ENCODE measurements around the gene TUBGCP2.

The TUBGCP2 gene

DNA sequence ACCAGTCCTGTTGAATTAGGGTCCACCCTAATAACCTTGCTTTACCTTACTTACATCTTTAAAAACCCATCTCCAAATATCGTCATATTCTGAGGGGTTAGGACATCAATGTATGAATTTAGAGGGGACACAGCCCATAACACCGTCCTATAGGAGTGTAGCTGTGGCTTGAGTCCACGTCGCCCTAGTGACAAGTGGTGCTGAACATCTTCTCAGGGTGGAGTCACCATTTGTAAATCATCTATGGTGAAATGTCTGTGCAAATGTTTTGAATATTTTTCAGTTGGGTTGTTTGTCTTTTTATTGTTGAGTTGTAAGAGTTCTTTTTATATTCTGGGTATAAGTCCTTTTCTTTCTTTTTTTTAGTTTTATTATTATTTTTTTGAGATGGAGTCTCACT, 33.3 kb upstream of the TUBGCP2 start:
- DNase-seq (ENCODE audit: low read depth in 2 of 2): no peak

DNA sequence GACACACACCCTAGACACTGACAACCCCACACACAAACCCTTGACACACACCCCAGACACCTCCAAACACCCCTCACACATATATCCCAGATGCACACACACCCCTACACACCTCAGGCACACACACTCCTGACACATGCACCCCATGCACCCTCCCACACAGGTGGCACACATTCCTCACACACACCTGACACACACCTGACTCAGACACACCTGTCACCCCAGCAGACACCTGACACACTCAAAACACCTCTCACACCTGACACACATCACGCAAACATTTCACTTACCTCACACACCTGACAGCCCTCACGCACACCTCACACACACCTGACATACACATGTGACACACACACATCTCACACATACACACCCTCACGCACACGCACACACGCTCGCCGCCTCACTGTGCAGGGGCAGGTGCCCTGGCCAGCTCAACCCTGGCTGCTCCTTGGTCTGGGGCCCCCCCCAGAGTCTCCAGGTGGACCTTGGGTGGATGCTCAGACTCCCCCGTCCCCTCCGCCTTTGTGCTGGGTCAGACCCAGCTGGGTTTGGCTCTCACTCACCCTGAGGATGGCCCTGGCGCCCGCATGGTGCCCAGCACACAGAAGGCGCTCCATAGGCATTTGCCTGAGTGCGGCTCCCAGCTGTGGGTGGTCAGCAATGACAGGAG, 31.2 kb upstream of the TUBGCP2 start:
- no peak for DNase-seq (ENCODE audit: low read depth in 2 of 2)

DNA sequence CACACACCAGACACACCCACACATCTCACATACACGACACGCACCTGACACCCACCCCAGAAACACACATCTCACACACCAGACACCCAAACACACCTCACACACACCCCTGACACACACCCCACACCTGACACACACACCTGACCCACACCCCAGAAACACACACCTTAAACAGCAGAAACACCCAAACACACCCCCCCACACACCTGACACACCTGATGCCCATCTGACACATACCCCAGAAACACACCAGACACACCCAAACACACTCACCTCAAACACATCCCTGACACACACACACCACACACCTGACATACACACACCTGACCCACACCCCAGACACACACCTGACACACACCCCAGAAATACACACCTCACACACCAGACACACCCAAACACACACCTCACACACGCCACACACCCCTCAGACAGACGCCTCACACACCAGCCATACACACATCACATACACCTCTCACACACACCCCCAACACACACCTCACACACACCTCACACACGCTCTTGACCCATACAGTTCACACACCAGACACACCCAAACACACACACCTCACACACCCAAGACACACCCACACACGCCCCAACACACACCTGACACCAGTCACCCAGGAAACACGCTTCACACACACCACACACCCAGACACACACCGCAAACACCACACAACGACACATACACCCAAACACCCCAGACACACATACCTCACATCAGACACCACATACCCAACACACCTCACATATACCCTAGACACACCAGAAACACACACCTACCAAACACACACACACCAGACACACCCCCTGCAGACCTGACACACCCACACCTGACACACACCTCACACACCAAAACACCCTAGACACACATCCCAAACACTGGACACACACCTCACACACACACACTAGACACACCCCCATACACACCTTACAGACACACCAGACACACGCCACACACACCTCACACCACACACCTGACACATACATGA, 29.7 kb upstream of the TUBGCP2 start:
- DNase-seq (ENCODE audit: low read depth in 2 of 2): no peak

DNA sequence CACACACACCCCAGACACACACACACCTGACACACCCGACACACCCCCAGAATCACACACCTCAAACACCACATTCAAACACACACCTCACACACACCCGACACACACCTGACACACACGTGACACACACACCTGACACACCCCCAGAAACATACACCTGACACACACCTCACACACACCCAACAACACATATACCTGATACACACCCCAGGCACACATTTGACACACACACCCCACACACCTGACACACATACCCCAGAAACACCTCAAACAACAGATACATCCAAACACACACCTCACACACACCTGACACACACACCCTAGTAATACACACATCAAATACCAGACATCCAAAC, 28.7 kb upstream of the TUBGCP2 start:
- DNase-seq (ENCODE audit: low read depth in 2 of 2): no peak

DNA sequence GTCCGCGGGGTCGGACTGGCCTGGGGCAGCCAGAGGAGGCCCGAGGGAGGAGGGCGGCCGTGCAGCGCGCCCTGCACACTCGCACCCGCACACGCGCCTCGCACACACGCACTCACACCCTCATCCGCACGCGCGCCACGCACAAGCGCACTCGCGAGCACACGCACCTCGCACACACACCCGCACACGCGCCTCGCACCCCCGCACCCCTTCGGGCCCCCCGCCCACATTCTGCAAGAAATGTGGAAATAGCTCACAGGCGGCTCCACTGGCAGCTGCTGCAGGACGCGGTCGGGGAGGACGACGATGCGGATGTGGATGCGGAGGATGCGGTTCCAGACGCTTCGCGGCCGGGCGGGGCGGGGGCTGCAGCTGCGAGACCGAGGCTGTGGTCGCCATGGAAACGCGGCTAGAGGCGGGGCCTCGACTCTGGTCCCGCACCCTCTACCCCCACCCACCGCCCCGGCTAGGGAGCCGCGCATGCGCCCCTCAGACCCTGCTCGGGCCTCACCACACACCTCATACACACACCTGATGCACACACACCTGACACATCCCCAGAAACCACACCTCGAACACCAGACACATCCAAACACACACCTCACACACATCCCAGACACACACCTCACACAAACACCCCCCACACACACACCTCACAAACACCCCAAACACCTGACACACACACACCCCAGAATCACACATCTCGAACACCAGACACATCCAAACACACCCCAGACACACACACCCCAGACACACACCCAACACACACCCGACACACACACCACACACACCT, 28.1 kb upstream of the TUBGCP2 start, which contains the start of gene CALY:
Gene CALY (minus strand): TSS at position 320 of the 793 bp plus-strand sequence. CDS start 7,907 bp downstream, outside the sequence.
- DNase-seq (ENCODE audit: low read depth in 2 of 2): peak; percentile 51 to 58

DNA sequence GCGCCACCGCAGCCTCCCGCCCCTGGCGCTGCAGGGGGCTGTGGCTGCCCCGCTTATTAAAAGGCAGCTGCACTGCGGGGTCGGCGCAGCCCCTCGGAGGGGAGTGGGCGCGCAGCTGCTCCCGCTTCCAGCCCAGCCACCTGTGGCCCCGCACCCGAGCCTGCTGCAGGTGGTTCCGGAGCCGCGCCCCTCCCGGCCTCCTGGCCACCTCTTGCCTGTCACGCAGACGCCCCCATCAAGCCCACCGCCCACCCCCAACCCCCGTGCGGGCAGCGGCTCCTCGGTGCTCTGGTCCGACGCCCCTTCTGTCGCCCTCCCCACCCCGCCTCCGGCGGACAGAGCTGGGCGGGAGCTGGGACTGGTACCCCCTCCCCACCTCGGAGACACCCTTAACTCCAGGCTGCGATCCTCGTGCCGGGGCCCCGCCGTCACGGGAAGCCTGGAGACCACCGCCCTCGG, 27.5 kb upstream of the TUBGCP2 start:
- no peak for DNase-seq (ENCODE audit: low read depth in 2 of 2)

DNA sequence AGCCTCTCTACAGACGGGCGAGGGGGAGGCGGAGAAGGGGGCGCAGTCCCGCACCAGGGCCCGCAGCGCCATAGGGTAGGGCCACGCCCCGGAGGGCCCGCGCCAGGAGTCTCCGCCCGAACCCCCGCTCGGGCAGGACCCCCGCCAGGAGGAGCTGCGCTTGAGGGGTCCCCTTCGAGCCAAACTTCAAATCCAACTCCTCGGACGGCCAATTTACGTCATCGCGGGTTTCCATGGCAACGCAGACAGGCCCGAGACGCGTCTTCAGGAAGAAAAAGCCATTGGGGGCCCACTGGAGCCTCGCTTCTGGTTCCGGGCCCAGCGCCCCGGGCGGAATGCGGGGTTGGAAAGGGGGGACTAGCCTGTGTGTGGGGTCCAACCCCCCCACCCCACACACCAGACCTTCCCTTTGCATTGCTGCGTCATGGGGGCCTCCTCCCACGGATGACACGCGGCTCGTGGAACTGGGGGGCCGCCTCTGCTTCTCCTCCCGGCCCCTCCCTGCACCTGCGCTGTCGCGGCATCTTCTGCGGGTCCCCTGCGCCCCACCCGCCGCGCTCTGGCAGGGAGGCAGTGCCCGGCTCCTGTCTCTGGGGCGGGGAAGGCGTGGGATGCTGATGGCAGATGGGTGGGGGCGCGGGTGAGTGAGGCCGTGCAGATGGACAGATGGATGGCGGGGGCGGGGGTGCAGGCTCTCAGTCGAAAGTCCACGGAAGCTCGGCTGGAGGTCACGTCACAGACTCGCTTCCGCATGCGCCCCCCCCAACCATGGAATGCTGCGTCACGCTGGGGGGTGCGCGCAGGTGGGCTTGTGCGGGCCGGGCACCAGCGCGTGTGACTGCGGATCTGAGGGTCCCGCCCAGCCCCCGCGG, 26.8 kb upstream of the TUBGCP2 start:
- DNase-seq (ENCODE audit: low read depth in 2 of 2): peak; percentile 65 to 74

DNA sequence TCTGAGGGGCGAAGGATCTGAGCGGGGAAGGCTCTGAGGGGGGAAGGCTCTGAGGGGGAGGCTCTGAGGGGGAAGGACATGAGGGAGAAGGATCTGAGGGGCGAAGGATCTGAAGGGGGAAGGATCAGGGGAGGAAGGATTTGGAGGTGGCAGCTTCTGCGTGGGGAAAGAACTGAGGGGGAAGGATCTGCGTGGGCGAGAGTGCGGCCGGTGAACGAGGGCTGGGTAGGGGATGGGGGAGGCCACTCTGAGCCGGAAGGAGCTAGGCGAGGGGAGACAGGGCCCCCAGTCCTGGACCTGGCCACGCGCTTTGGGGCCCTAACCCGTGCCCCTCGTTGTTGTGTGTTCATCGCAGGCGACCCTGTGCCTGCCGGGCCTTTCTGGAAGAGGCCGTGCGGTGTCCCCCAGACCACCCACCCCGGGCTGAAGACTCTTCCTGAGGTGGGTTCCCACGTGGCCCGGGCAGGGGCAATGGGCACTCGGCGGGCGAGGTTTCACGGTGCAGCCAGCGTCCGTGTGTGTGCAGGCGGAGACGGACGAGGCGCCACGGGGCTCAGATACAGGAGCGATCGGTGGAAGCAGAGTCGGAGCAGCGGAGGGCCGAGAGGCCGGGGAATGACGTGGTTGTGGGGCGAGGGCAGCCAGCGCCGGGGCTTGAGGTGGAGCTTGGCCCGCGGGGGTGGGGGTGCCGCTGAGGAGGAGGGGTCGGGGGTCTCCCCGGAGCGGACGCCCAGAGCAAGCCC, 26.0 kb upstream of the TUBGCP2 start:
- DNase-seq (ENCODE audit: low read depth in 2 of 2): no peak

DNA sequence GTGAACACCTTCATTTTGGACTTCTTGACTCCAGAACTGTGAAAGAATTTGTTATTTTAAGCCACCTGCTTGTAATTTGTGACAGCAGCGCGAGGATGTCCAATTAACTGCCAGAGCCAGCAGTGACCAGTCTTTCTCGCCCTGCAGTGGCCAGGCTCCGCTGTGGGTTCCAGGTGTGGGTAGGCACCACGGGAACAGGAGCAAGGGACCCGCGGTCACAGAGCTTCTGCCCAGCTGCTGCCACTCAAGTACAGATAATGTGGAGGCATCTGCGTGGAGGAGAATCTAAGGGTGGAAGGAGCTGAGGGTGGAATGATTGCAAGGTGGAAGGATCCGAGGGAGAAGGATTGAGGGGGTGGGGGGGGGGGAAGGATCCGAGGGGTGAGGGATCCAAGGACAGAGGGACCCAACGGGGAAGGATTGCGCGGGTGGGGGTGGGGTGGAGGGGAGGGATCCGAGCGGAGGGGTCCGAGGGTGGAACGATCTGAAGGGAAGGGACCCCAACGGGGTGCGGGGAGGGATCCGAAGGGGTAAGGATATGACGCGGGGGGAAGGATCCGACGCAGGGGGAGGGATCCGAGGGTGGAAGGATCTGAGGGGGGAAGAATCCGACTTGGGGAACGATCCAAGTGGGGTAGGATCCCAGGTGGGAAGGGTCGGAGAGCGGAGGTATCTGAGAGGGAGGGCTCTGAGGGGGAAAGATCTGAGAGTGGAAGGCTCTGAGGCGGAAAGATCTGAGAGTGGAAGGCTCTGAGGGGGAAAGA, 24.4 kb upstream of the TUBGCP2 start:
- DNase-seq (ENCODE audit: low read depth in 2 of 2): no peak

DNA sequence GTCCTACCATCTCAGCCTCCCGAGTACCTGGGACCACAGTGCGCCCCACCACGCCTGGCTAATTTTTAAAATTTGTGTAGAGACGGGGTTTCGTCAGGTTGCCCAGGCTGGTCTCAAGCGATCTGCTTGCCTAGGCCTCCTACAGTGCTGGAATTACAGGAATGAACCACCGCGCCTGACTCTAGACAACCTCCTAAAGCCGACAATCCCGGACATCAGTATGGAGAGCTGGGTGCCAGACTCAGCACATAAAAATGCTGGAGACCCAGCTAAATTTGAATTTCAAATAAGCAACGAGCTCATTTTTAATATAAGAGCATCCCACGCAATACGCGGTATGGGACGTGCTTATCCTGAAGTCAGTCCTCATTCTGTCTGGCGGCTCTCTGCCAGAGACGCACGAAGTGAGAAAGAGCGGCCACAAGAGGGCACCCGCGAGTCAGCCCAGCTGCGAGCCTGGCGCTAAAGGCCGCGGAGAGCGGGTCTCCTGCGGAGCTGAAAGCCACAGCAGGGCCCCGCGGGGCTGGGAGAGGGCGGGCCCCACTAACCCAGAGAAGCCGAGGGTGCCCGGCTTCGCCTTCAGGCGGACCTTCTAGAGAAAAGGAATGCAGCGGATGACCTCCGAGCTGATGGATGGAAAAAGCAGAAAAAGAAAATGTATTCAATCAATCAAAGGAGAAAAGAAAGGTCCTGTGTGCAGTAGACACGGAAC, 21.0 kb upstream of the TUBGCP2 start:
- DNase-seq (ENCODE audit: low read depth in 2 of 2): peak in 1 of 2 donors; percentile 70

DNA sequence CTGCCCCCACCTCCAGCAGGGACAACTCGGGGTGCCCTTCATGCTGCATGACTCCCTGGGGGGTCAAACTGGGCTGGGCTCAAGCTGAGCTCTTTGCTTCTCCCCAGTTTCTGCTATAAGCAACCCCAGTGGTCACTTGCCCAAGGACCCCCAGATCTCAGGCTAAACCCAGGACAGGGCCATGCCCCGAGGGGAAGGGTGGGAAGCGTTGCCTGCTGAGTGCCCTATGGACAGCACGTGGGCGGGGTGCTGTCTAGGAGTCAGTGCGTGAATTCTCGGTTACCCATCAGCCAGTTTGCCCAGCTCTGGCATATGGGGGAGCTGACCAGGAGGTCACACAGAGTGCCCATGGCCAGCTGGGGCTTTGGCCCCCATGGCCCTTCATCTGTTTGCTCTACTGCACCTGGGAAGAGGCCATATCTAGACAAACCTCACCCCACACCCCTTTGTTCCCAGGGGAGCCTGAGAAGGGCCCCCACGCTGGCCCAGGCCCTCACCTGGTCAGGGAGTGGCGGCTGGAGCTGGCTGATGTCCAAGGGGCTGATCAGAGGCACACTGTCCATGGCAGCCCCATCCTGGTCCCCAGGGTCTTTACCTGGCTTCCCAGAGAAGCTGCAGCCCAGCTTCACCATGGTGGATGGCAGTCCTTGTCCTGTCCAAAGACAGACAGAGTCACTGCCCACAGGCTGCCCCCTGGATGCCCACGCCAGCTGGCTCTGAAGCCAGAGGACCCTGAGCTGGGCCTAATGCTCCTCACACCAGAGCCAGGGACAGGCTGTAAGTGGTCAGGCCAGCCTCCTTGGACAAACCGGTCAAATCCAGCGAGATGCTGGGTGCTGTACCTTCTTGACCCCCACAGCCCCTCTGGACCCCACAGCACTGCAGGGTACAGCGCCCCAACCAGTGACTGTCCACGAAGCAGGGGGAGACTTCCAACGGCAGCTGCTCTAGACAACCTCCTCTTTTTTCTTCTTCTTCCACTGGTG, 20.0 kb upstream of the TUBGCP2 start:
- no peak for DNase-seq (ENCODE audit: low read depth in 2 of 2)

DNA sequence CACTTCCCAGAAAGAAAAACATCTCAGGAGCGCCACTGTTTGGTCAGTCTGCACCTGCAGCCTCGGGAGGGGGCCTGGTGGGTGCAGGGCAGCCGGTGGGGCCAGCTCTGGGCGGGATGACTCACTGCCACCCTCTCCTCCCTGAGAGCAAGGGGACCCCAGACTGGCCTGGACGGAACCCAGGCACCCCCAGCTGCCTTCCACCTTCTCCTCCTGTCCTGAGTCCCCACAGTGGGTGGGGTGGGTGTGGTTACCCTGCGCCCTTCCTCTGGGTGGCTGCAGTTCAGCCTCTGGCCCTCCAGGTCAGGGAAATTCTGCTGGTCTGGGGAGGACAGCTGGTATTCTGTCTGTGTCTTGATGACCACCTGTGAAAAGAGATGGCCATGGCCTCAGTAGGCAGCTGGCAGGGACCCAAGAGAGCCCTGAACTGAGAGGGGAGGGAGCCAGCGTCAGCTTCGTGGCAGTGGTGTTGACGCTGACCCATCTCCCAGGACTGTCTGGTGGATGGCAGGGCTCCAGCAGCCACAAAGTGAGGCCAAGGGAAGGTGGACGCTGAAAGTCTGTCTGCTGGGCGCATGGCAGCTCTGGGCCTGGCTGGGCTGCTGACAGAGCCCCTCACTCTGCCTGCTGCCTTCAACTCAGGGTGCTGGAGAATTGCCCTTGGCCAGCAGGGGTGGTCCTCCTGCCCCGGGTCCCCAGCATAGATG, 19.1 kb upstream of the TUBGCP2 start:
- no peak for DNase-seq (ENCODE audit: low read depth in 2 of 2)

DNA sequence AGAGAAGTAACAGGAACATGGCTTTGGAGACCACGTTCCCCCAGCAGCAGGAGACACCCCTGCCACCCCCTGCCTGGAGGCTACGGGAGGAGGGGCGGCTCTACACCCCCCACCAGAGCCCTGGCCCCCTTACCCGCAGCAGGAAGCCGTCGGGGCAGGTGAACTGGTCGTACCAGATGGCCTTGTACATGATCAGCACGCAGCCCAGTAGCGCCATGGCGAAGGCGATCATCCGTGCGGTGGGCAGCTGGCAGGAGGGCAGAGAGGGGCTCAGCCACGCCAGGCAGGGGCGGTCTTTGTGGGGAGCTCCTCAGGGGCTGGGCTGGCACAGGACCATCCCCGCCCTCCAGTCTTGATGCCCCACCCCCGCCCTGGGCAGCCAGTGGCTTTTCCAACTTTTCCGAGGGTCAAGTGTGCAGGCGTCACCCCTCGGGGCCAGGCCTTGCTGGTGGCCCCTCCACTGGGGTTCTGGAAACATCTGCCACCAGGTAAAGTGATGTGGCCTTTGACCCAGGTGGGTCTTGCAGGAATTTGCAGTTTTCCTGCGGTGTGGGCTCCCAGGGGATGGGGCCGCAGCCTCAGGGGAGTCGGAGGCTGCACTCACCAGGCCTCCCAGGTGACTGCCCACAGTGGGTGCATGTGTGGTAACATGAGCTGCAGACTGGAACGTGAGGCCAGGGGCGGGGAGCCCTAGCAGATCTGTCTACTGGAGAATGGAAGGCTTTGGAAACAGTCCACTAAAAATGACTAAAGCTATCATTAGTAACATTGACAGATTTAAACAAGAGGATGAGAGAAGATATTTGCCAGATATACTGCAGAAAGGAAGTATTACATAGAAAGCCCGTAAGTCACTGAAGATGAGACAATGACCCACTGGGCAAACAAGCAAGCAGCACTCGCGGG, 18.3 kb upstream of the TUBGCP2 start:
- no peak for DNase-seq (ENCODE audit: low read depth in 2 of 2)

DNA sequence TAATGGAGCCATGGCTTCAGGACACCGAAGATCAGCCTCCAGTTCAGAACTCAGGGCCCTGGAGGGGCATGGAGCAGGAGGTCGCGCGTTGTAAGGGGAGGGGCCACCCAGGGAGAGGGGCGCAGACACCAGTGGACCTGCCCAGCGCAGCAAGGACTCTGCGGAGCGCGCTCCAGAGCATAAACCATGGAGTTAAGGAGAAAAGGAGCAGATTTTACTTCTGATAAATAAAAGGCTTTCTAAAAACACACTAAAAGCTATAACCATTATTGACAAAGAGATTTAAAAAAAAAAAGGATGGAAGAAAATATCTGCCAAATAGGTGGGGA, 17.5 kb upstream of the TUBGCP2 start:
- no peak for DNase-seq (ENCODE audit: low read depth in 2 of 2)

DNA sequence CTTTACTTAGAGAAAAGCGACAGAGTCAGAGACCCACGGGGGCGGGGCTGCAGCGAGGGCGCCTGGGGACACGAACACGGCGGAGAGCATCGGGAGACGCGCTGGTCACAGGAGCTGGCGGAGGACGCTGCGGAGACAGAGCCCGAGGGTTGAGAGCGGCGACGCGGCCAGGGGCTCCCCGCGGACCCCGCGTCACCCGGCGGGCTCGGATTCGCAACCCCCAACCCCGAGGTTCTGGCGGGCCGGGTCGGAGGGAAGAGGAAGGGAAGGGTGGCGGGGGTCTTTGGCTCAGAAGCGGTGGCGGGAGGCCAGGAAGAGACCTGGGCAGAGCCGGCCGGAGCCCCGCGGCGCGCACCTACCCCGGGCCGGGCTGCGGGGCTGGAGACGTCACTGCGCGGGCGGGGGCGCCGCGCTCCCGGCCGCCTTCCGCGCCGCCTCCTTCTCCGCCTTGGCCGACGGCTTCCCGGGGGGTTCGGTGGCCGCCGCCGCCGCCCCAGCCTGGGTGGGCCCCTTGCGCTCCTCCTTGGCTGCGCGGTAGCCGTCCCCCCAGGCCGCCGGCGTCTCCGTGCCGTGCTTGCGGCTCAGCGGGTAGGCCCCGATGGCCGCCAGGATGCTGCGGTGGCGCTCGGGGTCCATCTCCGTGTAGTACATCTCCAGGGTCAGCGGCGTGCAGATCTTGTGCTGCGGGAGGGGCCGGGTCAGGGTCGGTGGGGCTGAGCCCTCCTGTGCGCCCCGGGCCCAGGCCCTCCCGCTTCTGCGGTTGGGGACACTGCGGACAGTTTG, 17.0 kb upstream of the TUBGCP2 start:
- no peak for DNase-seq (ENCODE audit: low read depth in 2 of 2)

Data from stimulated activated CD8-positive, alpha-beta memory T cell treated with anti-CD3 and anti-CD28 coated beads, Interleukin-15, amount 100 ng/mL, for 4 hours (primary cell).